ENCODE data around the gene WNK2.

- no peak for TF ChIP-seq CTCF (IDR thresholded peaks at IDR 0.05)
- no peak for TF ChIP-seq POLR2A (IDR thresholded peaks at IDR 0.05)
Measured at GRCh38 chr9:93236541-93237206, 52.7 kb downstream of the WNK2 start.
